ENCODE data around the gene TC2N.

- TF ChIP-seq EZH2 (IDR thresholded peaks at IDR 0.05) (no peak), RAD21 (IDR thresholded peaks at IDR 0.05; ENCODE audit: low read depth) (no peak), SIN3A (IDR thresholded peaks at IDR 0.05; ENCODE audit: low read depth) (no peak), CTCF (IDR thresholded peaks at IDR 0.05 in 2 of 3, conservative IDR thresholded peaks at IDR 0.05 in 1 of 3; ENCODE audit: borderline replicate concordance in 1 of 3, insufficient read depth in 1 of 3, low read depth in 2 of 3, low read length in 2 of 3) (no peak)
Measured at GRCh38 chr14:91806716-91807115, 60.6 kb downstream of the TC2N start.
